IPS DF 4.7 (cell line): ENCODE data around the gene OR2AT4.
"Not testable (repeated sequence)": the region's sequence is repeated elsewhere in the genome, so short reads cannot be mapped to it uniquely, and the experiment has no call there.

ENCODE experiments used
- DNase-seq: peaks from one replicate; pipeline ENCODE4 v3.0.0-alpha.2; 2013; ENCODE audit warnings: low spot score; ENCODE audit errors: extremely low read depth

Gene OR2AT4

GRCh38 chr11:75068559-75068958, 28.1 kb downstream of the OR2AT4 start:
- DNase-seq, result no peak

- DNase-seq, result no peak
These were observed 30.6 kb downstream of the OR2AT4 start for GRCh38 chr11:75066061-75066460.

DNA sequence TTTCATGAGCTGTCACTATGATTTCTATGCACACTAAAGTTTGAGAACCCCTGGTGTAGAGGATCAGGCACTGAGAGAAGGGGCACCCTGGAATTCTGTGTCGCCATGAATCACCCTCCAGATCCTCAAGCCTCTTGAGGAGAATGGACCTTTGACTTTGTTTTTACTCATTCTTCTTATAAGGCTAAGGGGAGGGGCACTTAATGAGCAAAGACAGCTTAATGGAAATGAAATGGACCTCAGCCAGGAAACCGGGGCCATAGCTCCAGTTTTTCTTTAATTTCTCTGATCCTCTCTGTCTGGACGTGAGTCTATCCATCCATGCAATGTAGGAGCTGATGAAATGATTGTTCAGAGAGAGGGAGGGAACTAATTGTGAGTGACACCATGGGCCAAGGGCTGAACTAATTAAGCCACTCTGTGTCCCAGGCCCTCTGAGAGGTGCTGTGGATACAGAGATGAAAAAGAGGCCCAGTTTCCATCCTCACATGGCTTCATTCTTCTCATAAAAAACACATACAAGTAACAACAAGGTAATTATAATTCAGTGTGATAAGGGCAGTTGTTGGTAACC, 32.8 kb downstream of the OR2AT4 start:
- DNase-seq, result no peak

- no peak for DNase-seq
These were observed 37.4 kb downstream of the OR2AT4 start for GRCh38 chr11:75059299-75059698.

DNA sequence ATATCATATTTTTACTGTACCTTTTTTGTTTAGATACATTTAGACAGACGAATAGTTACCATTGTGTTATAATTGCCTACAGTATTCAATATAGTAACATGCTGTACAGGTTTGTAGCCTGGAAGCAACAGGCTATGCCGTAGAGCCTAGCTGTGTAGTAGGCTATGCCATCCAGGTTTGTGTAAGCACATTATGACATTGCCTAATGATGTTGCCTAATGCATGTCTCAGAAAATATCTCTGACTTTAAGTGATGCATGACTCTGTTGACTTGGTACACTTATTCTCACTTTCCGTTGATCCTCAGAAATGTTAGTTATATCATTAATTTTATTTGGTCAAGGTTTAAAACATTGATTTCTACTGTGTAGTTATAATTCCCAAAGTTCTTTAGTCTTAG, 39.9 kb downstream of the OR2AT4 start:
- no peak for DNase-seq

DNA sequence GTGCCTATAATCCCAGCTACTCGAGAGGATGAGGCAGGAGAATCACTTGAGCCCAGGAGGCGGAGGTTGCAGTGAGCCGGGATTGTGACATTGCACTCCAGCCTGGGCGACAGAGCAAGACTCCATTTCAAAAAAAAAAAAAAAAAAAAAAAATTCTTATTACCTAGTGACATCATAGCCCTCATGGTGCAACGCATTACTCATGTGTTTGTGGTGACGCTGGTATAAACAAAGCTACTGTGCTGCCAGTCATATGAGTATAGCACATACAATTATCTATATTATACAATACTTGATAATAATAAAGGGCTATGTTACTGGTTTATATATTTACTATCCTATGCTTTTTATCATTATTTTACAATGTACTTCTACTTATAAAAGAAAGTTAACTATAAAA, 41.2 kb downstream of the OR2AT4 start:
- DNase-seq, result no peak

DNA sequence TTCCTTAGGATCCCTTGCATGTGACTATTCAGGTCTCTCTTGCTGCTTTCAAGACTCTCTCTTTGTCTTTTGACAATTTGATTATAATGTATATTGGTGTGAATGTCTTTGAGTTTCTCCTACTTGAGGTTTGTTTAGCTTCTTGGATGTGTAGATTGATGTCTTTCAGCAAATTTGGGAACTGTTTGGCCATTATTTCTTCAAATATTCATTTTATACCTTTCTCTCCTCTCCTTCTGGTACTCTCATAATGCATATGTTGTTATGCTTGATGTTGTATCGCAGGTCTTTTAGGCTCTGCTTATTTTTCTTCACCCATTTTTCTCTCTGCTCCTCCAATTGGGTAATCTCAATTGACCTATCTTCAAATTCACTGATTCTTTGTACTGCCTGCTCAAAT, 44.2 kb downstream of the OR2AT4 start:
- DNase-seq, result no peak

DNA sequence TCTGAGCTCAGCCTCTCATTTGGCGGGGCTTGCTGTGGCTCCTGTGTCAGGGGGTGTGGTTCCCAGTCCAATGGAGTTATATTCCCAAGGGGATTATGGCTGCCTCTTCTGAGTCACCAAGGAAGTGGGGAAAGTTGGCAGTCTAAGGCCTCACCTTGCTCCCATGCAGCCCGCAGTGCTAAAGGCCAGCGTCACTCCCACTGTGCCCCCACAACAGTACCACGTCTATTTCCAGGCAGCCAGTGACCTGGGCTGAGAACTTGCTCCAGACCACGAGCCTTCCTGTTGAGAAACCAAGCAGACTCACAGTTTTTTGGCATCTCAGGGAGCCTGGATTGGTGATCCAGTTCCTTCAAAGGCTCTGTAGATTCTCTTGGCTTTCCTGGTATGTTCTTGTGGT, 45.6 kb downstream of the OR2AT4 start:
- DNase-seq, result no peak

- DNase-seq, result no peak
These were observed 46.2 kb downstream of the OR2AT4 start for GRCh38 chr11:75050516-75050915.

GRCh38 chr11:75049501-75050266, 47.0 kb downstream of the OR2AT4 start:
- DNase-seq, result not testable (repeated sequence)

- DNase-seq, result no peak
These were observed 49.5 kb downstream of the OR2AT4 start for GRCh38 chr11:75047191-75047590.

DNA sequence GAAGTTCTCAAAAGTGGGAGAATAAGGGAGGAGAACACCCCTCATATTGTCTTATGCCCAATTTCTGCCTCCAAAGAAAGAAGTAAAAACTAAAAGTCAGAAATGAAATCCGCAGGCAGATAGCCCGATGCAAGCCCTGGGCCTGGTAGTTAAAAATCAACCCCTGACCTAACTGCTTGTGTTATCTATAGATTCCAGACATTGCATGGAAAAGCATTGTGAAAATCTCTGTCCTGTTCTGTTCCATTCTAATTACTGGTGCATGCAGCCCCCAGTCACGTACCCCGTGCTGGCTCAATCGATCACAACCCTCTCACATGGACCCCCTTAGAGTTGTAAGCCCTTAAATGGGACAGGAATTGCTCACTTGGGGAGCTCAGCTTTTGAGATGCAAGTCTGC, 50.0 kb downstream of the OR2AT4 start:
- not testable (repeated sequence) for DNase-seq

- not testable (repeated sequence) for DNase-seq
These were observed 52.1 kb downstream of the OR2AT4 start for GRCh38 chr11:75044381-75045170.

DNA sequence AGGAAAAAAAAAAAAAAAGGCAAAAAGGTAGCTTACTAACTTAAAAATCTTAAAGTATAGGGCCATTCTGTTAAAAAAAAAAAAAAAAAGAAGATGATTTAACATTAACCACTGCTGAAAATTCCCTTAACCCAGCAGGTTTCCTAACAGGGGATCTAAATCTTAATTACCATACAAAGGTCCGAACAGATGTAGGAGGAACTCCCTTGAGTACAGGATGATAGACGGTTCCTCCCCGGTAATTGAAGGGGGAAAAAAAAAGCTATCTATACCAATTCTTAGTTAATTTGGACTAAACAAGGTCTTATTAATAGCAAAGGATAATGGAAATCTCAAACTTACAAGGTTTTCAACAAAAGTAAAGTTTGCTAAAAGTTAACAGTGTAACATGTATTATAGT, 54.9 kb downstream of the OR2AT4 start:
- not testable (repeated sequence) for DNase-seq

- DNase-seq, result no peak
These were observed 55.4 kb downstream of the OR2AT4 start for GRCh38 chr11:75041263-75041662.

DNA sequence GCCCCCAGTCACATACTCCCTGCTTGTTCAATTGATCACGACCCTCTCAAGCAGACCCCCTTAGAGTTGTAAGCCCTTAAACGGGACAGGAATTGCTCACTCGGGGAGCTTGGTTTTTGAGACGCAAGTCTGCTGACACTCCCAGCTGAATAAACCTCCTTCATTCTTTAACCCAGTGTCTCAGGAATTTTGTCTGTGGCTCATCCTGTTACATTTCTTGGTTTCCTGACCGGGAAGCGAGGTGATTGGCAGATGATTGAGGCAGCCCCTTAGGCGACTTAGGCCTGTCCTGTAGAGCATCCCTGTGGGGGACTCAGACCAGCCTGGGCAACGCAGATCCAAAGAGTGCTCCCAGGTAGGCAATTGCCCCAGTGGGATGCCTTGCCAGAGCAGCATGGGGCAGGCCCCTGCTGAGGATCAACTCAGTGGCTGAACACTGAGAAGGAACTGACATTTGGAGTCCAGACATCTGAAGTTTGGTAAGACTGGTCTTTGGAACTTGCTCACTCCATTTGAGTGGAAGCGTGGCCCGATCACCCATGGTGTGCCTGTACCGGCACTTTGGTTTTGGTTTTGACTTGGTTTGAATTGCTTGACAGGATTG, 56.4 kb downstream of the OR2AT4 start:
- no peak for DNase-seq

GRCh38 chr11:75035911-75036565, 60.6 kb downstream of the OR2AT4 start:
- DNase-seq, result no peak

DNA sequence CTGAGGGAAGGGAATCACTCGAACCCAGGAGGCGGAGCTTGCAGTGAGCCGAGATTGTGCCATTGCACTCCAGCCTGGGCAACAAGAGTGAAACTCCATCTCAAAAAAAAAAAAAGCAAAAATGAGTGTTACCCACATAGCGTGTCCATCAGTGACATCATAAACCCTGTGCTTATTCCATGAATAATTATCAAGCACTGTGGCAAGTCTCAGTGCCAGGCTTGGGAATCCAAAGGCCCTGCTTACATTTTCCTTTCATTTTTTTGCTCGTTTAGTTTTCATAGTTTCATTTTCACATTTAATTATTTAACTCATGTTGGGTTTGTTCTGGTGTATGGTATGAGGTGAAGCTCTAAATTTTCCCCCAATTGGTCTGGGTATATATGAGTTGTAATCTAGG, 61.4 kb downstream of the OR2AT4 start:
- no peak for DNase-seq

DNA sequence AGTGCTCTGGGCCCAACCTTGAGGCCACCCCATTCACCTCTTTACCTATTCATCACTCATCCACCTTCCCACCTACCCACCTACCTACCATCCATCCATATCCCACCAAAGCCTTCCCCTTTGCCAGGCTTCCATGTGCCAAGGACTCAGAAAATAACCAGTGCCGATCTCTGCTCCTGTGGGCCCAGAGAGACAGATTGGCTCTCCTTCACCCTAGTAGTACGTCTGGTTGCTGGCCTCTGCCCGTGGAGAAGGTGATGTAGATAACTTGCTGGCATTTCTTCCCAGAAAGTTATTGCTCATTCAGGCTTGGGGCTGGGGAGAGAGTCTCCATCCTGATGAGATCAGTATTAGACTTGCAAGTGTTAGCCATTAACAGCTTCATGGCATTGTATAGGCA, 62.8 kb downstream of the OR2AT4 start:
- DNase-seq, result no peak

DNA sequence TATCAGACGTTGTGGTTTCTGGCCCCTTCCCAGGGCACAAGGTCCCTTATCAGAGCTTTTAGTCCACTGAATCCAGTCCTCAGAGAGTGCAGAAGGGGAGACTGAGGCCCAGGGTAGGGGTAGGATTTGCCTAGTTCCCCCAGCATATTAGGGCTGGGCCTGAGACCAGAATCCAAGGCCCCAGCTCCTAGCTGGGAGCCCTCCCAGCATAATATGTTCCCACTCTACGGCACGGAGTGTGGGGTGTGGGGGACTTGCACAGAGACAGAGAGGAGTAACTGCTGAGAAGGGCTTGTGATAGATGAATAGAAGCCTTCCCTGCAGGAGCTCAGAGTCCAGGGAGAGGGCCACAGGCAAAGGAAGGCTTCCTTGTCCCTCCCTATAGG, 64.1 kb downstream of the OR2AT4 start:
- no peak for DNase-seq

GRCh38 chr11:75031771-75032549, 64.7 kb downstream of the OR2AT4 start:
- peak; percentile 56 for DNase-seq
